GM18909 (cell line): ENCODE measurements around the gene ARL11.
"Not testable (repeated sequence)": the region's sequence is repeated elsewhere in the genome, so short reads cannot be mapped to it uniquely, and the experiment has no call there.

ENCODE experiments used
- ATAC-seq: cut with Tn5 transposase; IDR thresholded peaks from one replicate; pipeline ENCODE4 v1.9.1; 2021; ENCODE audit warnings: mild to moderate bottlenecking; ENCODE audit not compliant: unreplicated experiment, poor library complexity

ARL11 gene

GRCh38 chr13:49627831-49628652 is at the start of gene ARL11:
Gene ARL11 (plus strand): TSS chr13:49628507. CDS start chr13:49630448, 1,941 bp downstream.
- peak; percentile 89 for ATAC-seq

GRCh38 chr13:49579501-49579900 is 48.8 kb upstream of the ARL11 start:
- ATAC-seq: no peak

GRCh38 chr13:49580980-49581680 is 47.2 kb upstream of the ARL11 start:
- ATAC-seq: no peak

- ATAC-seq: no peak
These were observed 43.5 kb upstream of the ARL11 start for GRCh38 chr13:49584771-49585182.

- ATAC-seq: peak; percentile 95
These were observed 42.8 kb upstream of the ARL11 start, which contains the start of gene RCBTB1 for GRCh38 chr13:49585220-49586157. Gene RCBTB1 (minus strand): TSS chr13:49585558. CDS start chr13:49567279, 18,279 bp downstream.

GRCh38 chr13:49586717-49587116 is 41.6 kb upstream of the ARL11 start:
- ATAC-seq: no peak

GRCh38 chr13:49587311-49587847 is 40.9 kb upstream of the ARL11 start:
- no peak for ATAC-seq

GRCh38 chr13:49590714-49591113 is 37.6 kb upstream of the ARL11 start:
- not testable (repeated sequence) for ATAC-seq

- not testable (repeated sequence) for ATAC-seq
These were observed 34.4 kb upstream of the ARL11 start for GRCh38 chr13:49593876-49594275.

GRCh38 chr13:49594576-49594975 is 33.7 kb upstream of the ARL11 start:
- ATAC-seq: no peak

- no peak for ATAC-seq
These were observed 32.1 kb upstream of the ARL11 start for GRCh38 chr13:49596221-49596620.

- ATAC-seq: no peak
These were observed 31.2 kb upstream of the ARL11 start for GRCh38 chr13:49597043-49597641.

GRCh38 chr13:49602005-49602404 is 26.3 kb upstream of the ARL11 start:
- no peak for ATAC-seq

- not testable (repeated sequence) for ATAC-seq
These were observed 25.7 kb upstream of the ARL11 start for GRCh38 chr13:49602615-49603014.

GRCh38 chr13:49604570-49604969 is 23.7 kb upstream of the ARL11 start:
- no peak for ATAC-seq

GRCh38 chr13:49606747-49607648 is 21.3 kb upstream of the ARL11 start:
- peak; percentile 93 for ATAC-seq

GRCh38 chr13:49607761-49608160 is 20.5 kb upstream of the ARL11 start:
- ATAC-seq: no peak

- ATAC-seq: no peak
These were observed 19.5 kb upstream of the ARL11 start for GRCh38 chr13:49608651-49609331.
